Right cardiac atrium (tissue), 5 donors: ENCODE measurements around the gene PRKCD. TPM values are rescaled to one million over a fixed set of nuclear protein-coding genes. Genes with fewer than 3 reads are reported as not detected.

Experiments used
- ATAC-seq, 2 donors: fragments of 200-7000 bp; cut with Tn5 transposase; one replicate each; pipeline versions ENCODE4 v1.8.0 to v1.9.1; 2020; ENCODE audit warnings: moderate library complexity in 2 of 2, mild to moderate bottlenecking in 1 of 2
- DNase-seq, 3 donors: peaks; one replicate each; pipeline ENCODE4 v3.0.0-alpha.2; 2020
- H3K27ac ChIP-seq: one replicate; pipeline ENCODE4 v1.5.1; 2013; ENCODE audit warnings: mild to moderate bottlenecking, low read length, control low read depth, moderate library complexity
- H3K27me3 ChIP-seq: one replicate; pipeline ENCODE4 v1.6.1; 2013; ENCODE audit not compliant: control insufficient read depth, insufficient read depth
- H3K4me1 ChIP-seq: one replicate; pipeline ENCODE4 v1.6.1; 2013; ENCODE audit warnings: low read length; ENCODE audit not compliant: control insufficient read depth, insufficient read depth
- H3K4me3 ChIP-seq: one replicate; pipeline ENCODE4 v1.5.1; 2013; ENCODE audit warnings: low read length, control low read depth
- H3K9me3 ChIP-seq: one replicate; pipeline ENCODE4 v1.6.1; 2013; ENCODE audit warnings: low read length; ENCODE audit not compliant: control insufficient read depth
- WGBS: extraction: QIAGEN DNeasy Blood & Tissue Kit; methylation state at CpG from one replicate; pipeline ENCODE4 v1.1.7; 2013; 5-methylcytosine and 5-hydroxymethylcytosine counted together
- intact Hi-C, 4 donors: fragments of 100-400 bp; cut with DNase I; formaldehyde crosslinking; loops; one replicate each; pipeline versions ENCODE4 v1.11.0 to v1.14.0; 2022 to 2023
- polyA plus RNA-seq: library from polyadenylated mRNA; stranded (reverse); fragments of 200-250 nt; gene quantifications from one replicate; pipeline ENCODE4 v1.2.3, GENCODE V29; 2013
- total RNA-seq, 4 donors: library from RNA; stranded (reverse); fragmentation: NEBNext Ultra II Directional; extraction: Animal tissue kit (Norgen Biotek cat#: 25700); gene quantifications; one replicate each; pipeline ENCODE4 v1.2.1, GENCODE V29; 2021
- donor health status: healthy with polysubstance abuse.
- donor health status: DM: no; HTN: yes; CAD: no.
- donor health status: DM: no; HTN: no; CAD: no.
- donor health status: DM: no; HTN: yes; CAD: no; lungs with severe emphysema.
- donor health status: DM: yes; HTN: yes; CAD: no.

Gene PRKCD
- total and polyA plus RNA-seq, 5 donors, result 20.9 to 34.4 (median 28.4) TPM

GRCh38 chr3:53236112-53236841 is 75.3 kb downstream of the PRKCD start:
- WGBS, result 54% methylated on average over 9 of the region's 9 CpGs

GRCh38 chr3:53238051-53238850 is 77.2 kb downstream of the PRKCD start:
- peaks cover 15% of the 10 kb centered on the region for H3K4me1 ChIP-seq
- ATAC-seq (peak; percentile 4 to 72), DNase-seq (peak in 2 of 3 donors; percentile 36 to 48)
- intact Hi-C loops, result no loop called here
- no peaks in the 10 kb centered on the region for H3K9me3 ChIP-seq
- H3K27me3 ChIP-seq, result no peaks in the 10 kb centered on the region
- no peak overlapping the region for H3K4me3 ChIP-seq
- no peak overlapping the region for H3K27ac ChIP-seq
- 90% methylated on average over 6 of the region's 6 CpGs for WGBS

More at GRCh38 chr3:53236112-53236841, 75.3 kb downstream of the PRKCD start:
- Histone ChIP-seq H3K9me3 (no peaks in the 10 kb centered on the region), H3K27me3 (no peaks in the 10 kb centered on the region), H3K4me3 (no peak overlapping the region), H3K4me1 (peaks cover 9% of the 10 kb centered on the region), H3K27ac (peak overlapping the region; percentile 42)
- DNase-seq, result peak; percentile 80 to 91 (median 91)
- intact Hi-C loops, result no loop called here
- peak; percentile 86 to 89 for ATAC-seq

- H3K4me3 ChIP-seq, result no peak overlapping the region
- no peaks in the 10 kb centered on the region for H3K27me3 ChIP-seq
- H3K27ac ChIP-seq, result no peak overlapping the region
- intact Hi-C loops, result no loop called here
- H3K9me3 ChIP-seq, result no peaks in the 10 kb centered on the region
- ATAC-seq (no peak), DNase-seq (peak in 1 of 3 donors; percentile 13)
- peaks cover 21% of the 10 kb centered on the region for H3K4me1 ChIP-seq
- 91% methylated on average over 4 of the region's 4 CpGs for WGBS
Observed at GRCh38 chr3:53238886-53239285, 77.9 kb downstream of the PRKCD start.

GRCh38 chr3:53239800-53240199 is 78.8 kb downstream of the PRKCD start:
- peak in 1 of 3 donors; percentile 12 for DNase-seq
- Histone ChIP-seq H3K4me1 (peaks cover 24% of the 10 kb centered on the region), H3K27ac (no peak overlapping the region), H3K9me3 (no peaks in the 10 kb centered on the region), H3K4me3 (no peak overlapping the region), H3K27me3 (no peaks in the 10 kb centered on the region)
- intact Hi-C loops, result no loop called here
- WGBS, result 93% methylated on average over 5 of the region's 5 CpGs
- ATAC-seq, result no peak

- WGBS, result 88% methylated on average over 28 of the region's 28 CpGs
- Histone ChIP-seq H3K27me3 (no peaks in the 10 kb centered on the region), H3K27ac (no peak overlapping the region), H3K4me3 (no peak overlapping the region), H3K9me3 (no peaks in the 10 kb centered on the region), H3K4me1 (peaks cover 18% of the 10 kb centered on the region)
- ATAC-seq, result no peak
- intact Hi-C loops, result no loop called here
- peak in 1 of 3 donors; percentile 36 for DNase-seq
Observed at GRCh38 chr3:53240989-53241972, 80.3 kb downstream of the PRKCD start.

GRCh38 chr3:53242155-53242554 is 81.1 kb downstream of the PRKCD start:
- Histone ChIP-seq H3K4me3 (no peak overlapping the region), H3K27me3 (no peaks in the 10 kb centered on the region), H3K4me1 (peaks cover 16% of the 10 kb centered on the region), H3K9me3 (no peaks in the 10 kb centered on the region), H3K27ac (no peak overlapping the region)
- peak in 1 of 3 donors; percentile 45 for DNase-seq
- WGBS, result 83% methylated on average over 7 of the region's 7 CpGs
- intact Hi-C loops, result no loop called here
- ATAC-seq, result peak in 1 of 2 donors; percentile 33

Other genes with a start within 250 kb of the PRKCD start
- gene SFMBT1, start 115.1 kb upstream of the PRKCD start, total RNA-seq, result 10 to 100 TPM; 12.3 to 19.3 (median 16.0) TPM
- 3.8 TPM for gene SFMBT1, start 115.1 kb upstream of the PRKCD start, polyA plus RNA-seq
- gene RFT1, start 30.8 kb upstream of the PRKCD start, total RNA-seq, result 10 to 100 TPM; 10.6 to 12.9 (median 12.6) TPM
- gene RFT1, start 30.8 kb upstream of the PRKCD start, polyA plus RNA-seq, result 7.0 TPM
- 10 to 100 TPM; 40.3 to 61.8 (median 42.7) TPM for gene TKT, start 94.8 kb downstream of the PRKCD start, total RNA-seq
- 37.7 TPM for gene TKT, start 94.8 kb downstream of the PRKCD start, polyA plus RNA-seq
- 10 to 100 TPM; 21.6 to 28.7 (median 22.1) TPM for gene DCP1A, start 186.3 kb downstream of the PRKCD start, total RNA-seq
- 6.0 TPM for gene DCP1A, start 186.3 kb downstream of the PRKCD start, polyA plus RNA-seq